Activated CD8-positive, alpha-beta T cell treated with anti-CD3 and anti-CD28 coated beads for 36 hours (primary cell): ENCODE data around the gene SPG11. TPM values are rescaled to one million over a fixed set of nuclear protein-coding genes. Genes with fewer than 3 reads are reported as not detected.

ENCODE experiments used
- ATAC-seq: fragments of 200-7000 bp; cut with Tn5 transposase; one replicate; pipeline ENCODE4 v1.10.0; 2021; ENCODE audit warnings: mild to moderate bottlenecking, moderate library complexity
- CTCF ChIA-PET: fragments of 350-600 bp; sonication (Branson Sonifier 250); formaldehyde crosslinking; loops from one replicate; lab custom pipeline; 2021; ENCODE audit warnings: antibody characterized with exemption; lab: Charles Lee
- POLR2A ChIA-PET: fragments of 350-600 bp; sonication (Branson Sonifier 250); formaldehyde crosslinking; loops from one replicate; lab custom pipeline; 2021; ENCODE audit warnings: antibody characterized with exemption; lab: Charles Lee
- DNase-seq: peaks from one replicate; pipeline ENCODE4 v3.0.0-alpha.2; 2020
- H3K27ac Mint-ChIP-seq: one replicate; pipeline ENCODE4 v1.8.0; 2021; ENCODE audit warnings: mild to moderate bottlenecking, mixed read lengths
- H3K27me3 Mint-ChIP-seq: one replicate; pipeline ENCODE4 v1.8.0; 2021; ENCODE audit warnings: mixed read lengths
- H3K36me3 Mint-ChIP-seq: one replicate; pipeline ENCODE4 v1.8.0; 2021; ENCODE audit warnings: low read depth, mixed read lengths
- H3K4me1 Mint-ChIP-seq: one replicate; pipeline ENCODE4 v1.8.0; 2021; ENCODE audit warnings: low read depth, mixed read lengths
- H3K4me3 Mint-ChIP-seq: one replicate; pipeline ENCODE4 v1.8.0; 2021; ENCODE audit warnings: mild to moderate bottlenecking, moderate library complexity, mixed read lengths
- H3K9me3 Mint-ChIP-seq: one replicate; pipeline ENCODE4 v1.8.0; 2021; ENCODE audit warnings: mixed read lengths
- CTCF ChIP-seq: fragments of 200-600 bp; IDR thresholded peaks from one replicate; pipeline ENCODE4 v1.8.0; 2022; ENCODE audit warnings: antibody characterized with exemption, mild to moderate bottlenecking
- intact Hi-C: fragments of 100-400 bp; cut with micrococcal nuclease; formaldehyde crosslinking; loops from one replicate; pipeline ENCODE4 v1.10.0; 2022
- total RNA-seq, 2 experiments: library from RNA; stranded (reverse); gene quantifications; one replicate each; pipeline ENCODE4 v1.2.3, GENCODE V29; 2021

The SPG11 gene
- total RNA-seq, 2 experiments from 2014 or later, result 68.6 to 71.5 TPM

- no peaks in the 10 kb centered on the region for H3K9me3 Mint-ChIP-seq
- peaks cover 16% of the 10 kb centered on the region for H3K4me1 Mint-ChIP-seq
- H3K4me3 Mint-ChIP-seq, result no peak overlapping the region
- peaks cover 37% of the 10 kb centered on the region for H3K36me3 Mint-ChIP-seq
- DNase-seq (no peak), ATAC-seq (peak; percentile 42)
- no peak for TF ChIP-seq CTCF
- CTCF ChIA-PET, result no interaction called here
- intact Hi-C loops, result no loop called here
- H3K27ac Mint-ChIP-seq, result peak overlapping the region; percentile 57
- POLR2A ChIA-PET, result interaction anchor here (0.6 to 1.4 kb wide), 3 partner anchors 10 to 178 kb away, joined by 3 read pairs; no protein-coding TSS in a partner anchor
- H3K27me3 Mint-ChIP-seq, result no peaks in the 10 kb centered on the region
These were observed 40.3 kb downstream of the SPG11 start for GRCh38 chr15:44623178-44623577.

GRCh38 chr15:44620081-44620480, 43.4 kb downstream of the SPG11 start:
- Mint-ChIP-seq H3K36me3 (peaks cover 45% of the 10 kb centered on the region), H3K27ac (no peak overlapping the region), H3K4me3 (no peak overlapping the region), H3K4me1 (peaks cover 12% of the 10 kb centered on the region), H3K9me3 (no peaks in the 10 kb centered on the region), H3K27me3 (no peaks in the 10 kb centered on the region)
- intact Hi-C loops, result no loop called here
- ChIA-PET POLR2A (interaction anchor here (1.4 kb wide), 1 partner anchor 91 kb away, joined by 6 read pairs; the partner anchor contains the start of genes B2M and PATL2), CTCF (interaction anchor here (0.8 to 1.9 kb wide), 4 partner anchors 11 to 41 kb away, joined by 3 to 6 read pairs (median 4); no protein-coding TSS in a partner anchor)
- no peak for TF ChIP-seq CTCF
- ATAC-seq (no peak), DNase-seq (no peak)

- Mint-ChIP-seq H3K9me3 (no peaks in the 10 kb centered on the region), H3K4me3 (no peak overlapping the region), H3K36me3 (peaks cover 50% of the 10 kb centered on the region), H3K27ac (no peak overlapping the region), H3K27me3 (no peaks in the 10 kb centered on the region), H3K4me1 (no peaks in the 10 kb centered on the region)
- TF ChIP-seq CTCF, result no peak
- ATAC-seq (no peak), DNase-seq (no peak)
- ChIA-PET POLR2A (interaction anchor here (1.0 to 1.2 kb wide), 2 partner anchors 10 to 46 kb away, joined by 4 read pairs; partner anchors contain the start of gene SPG11), CTCF (interaction anchor here (0.7 to 0.9 kb wide), 2 partner anchors 9 to 122 kb away, joined by 3 read pairs; no protein-coding TSS in a partner anchor)
- intact Hi-C loops, result no loop called here
These were observed 46.5 kb downstream of the SPG11 start for GRCh38 chr15:44616974-44617373.

- DNase-seq (no peak), ATAC-seq (no peak)
- Mint-ChIP-seq H3K4me1 (no peaks in the 10 kb centered on the region), H3K9me3 (no peaks in the 10 kb centered on the region), H3K4me3 (no peak overlapping the region), H3K27ac (no peak overlapping the region), H3K36me3 (peaks cover 39% of the 10 kb centered on the region), H3K27me3 (no peaks in the 10 kb centered on the region)
- intact Hi-C loops, result no loop called here
- ChIA-PET POLR2A (no interaction called here), CTCF (no interaction called here)
- no peak for TF ChIP-seq CTCF
These were observed 56.7 kb downstream of the SPG11 start for GRCh38 chr15:44606740-44607139.

- H3K4me1 Mint-ChIP-seq, result peaks cover 10% of the 10 kb centered on the region
- peak overlapping the region; percentile 4 for H3K27ac Mint-ChIP-seq
- ChIA-PET POLR2A (interaction anchor here (0.9 kb wide), 1 partner anchor 48 kb away, joined by 3 read pairs; no protein-coding TSS in a partner anchor), CTCF (interaction anchor here (0.6 to 1.2 kb wide), 4 partner anchors 10 to 122 kb away, joined by 3 to 4 read pairs (median 3); no protein-coding TSS in a partner anchor)
- intact Hi-C loops, result no loop called here
- no peaks in the 10 kb centered on the region for H3K9me3 Mint-ChIP-seq
- no peaks in the 10 kb centered on the region for H3K27me3 Mint-ChIP-seq
- ATAC-seq (no peak), DNase-seq (no peak)
- H3K4me3 Mint-ChIP-seq, result no peak overlapping the region
- TF ChIP-seq CTCF, result no peak
- H3K36me3 Mint-ChIP-seq, result peaks cover 43% of the 10 kb centered on the region
These were observed 60.3 kb downstream of the SPG11 start for GRCh38 chr15:44603126-44603525.
